Endothelial cell of umbilical vein (primary cell): ENCODE results near the gene CENPA. TPM values are rescaled to one million over a fixed set of nuclear protein-coding genes. Genes with fewer than 3 reads are reported as not detected.

Experiments used
- BruUV-seq: library from RNA; stranded (reverse); fragments of 400-500 nt; replicated peaks from 2 replicates; lab custom pipeline; 2021; lab: Mats Ljungman, UMichigan
- CTCF ChIA-PET: fragments of 300-600, 350-600 bp; sonication (Branson Sonifier 250); formaldehyde crosslinking; loops from one replicate; lab custom pipeline; 2021; ENCODE audit warnings: antibody characterized with exemption, inconsistent platforms; lab: Charles Lee
- POLR2A ChIA-PET: fragments of 300-600, 350-600 bp; sonication (Branson Sonifier 250); formaldehyde crosslinking; loops from one replicate; lab custom pipeline; 2021; ENCODE audit warnings: antibody characterized with exemption, inconsistent platforms; lab: Charles Lee
- DNase-seq: peaks from one replicate; pipeline ENCODE4 v3.0.0-alpha.2; 2011; ENCODE audit warnings: low read depth, low spot score
- FAIRE-seq: peaks from 2 replicates; lab custom pipeline; 2011; peaks lifted over from hg19 to GRCh38; lab: Jason Lieb, UNC
- H2AFZ ChIP-seq: 2 replicates; pipeline ENCODE4 v1.6.0; 2012; ENCODE audit warnings: low read depth, low read length, control low read depth, inconsistent platforms
- H3K27ac ChIP-seq: 2 replicates; pipeline ENCODE4 v1.5.1; 2011; ENCODE audit warnings: low read depth, mild to moderate bottlenecking, control low read depth, low read length, moderate library complexity; ENCODE audit not compliant: insufficient read depth
- H3K27me3 ChIP-seq, 2 experiments: 2 replicates each; pipeline versions ENCODE4 v1.6.0 to v1.6.1; 2011; ENCODE audit warnings: low read length in 2 of 2, mixed read lengths in 1 of 2; ENCODE audit not compliant: control insufficient read depth in 2 of 2, insufficient read depth in 2 of 2
- H3K36me3 ChIP-seq, 2 experiments: 2 replicates in 1 of 2; 3 replicates in 1 of 2; pipeline ENCODE4 v1.5.1; 2011; ENCODE audit warnings: low read length in 2 of 2, mild to moderate bottlenecking in 1 of 2, moderate library complexity in 1 of 2; ENCODE audit not compliant: control insufficient read depth in 2 of 2, insufficient read depth in 2 of 2; ENCODE audit errors: extremely low read depth in 1 of 2
- H3K4me1 ChIP-seq: 3 replicates; pipeline ENCODE4 v1.5.1; 2011; ENCODE audit warnings: mild to moderate bottlenecking, low read length; ENCODE audit not compliant: control insufficient read depth, insufficient read depth; ENCODE audit errors: extremely low read depth
- H3K4me2 ChIP-seq: 2 replicates; pipeline ENCODE4 v1.6.1; 2011; ENCODE audit warnings: low read length, control low read depth, mixed read lengths; ENCODE audit not compliant: insufficient read depth
- H3K4me3 ChIP-seq, 3 experiments: fragments of 200-600 bp in 1 of 3; sonication (generic), shearing (Covaris generic) in 1 of 3; replicated peaks in 1 of 3; 2 replicates each; pipeline ENCODE4 v1.5.1; 2011 to 2016; ENCODE audit warnings: control low read depth in 3 of 3, low read length in 3 of 3, mild to moderate bottlenecking in 2 of 3, inconsistent platforms in 1 of 3, low read depth in 1 of 3, moderate library complexity in 1 of 3; ENCODE audit not compliant: insufficient read depth in 1 of 3
- H3K79me2 ChIP-seq: 2 replicates; pipeline ENCODE4 v1.6.0; 2012; ENCODE audit warnings: low read length, inconsistent platforms; ENCODE audit not compliant: control insufficient read depth, insufficient read depth
- H3K9ac ChIP-seq: replicated peaks from 2 replicates; pipeline ENCODE3; 2011; ENCODE audit warnings: low read length, control low read depth; ENCODE audit not compliant: insufficient read depth; ENCODE audit errors: extremely low read depth
- H3K9me1 ChIP-seq: replicated peaks from 3 replicates; pipeline ENCODE4 v1.6.0; 2011; ENCODE audit warnings: mild to moderate bottlenecking, low read length; ENCODE audit not compliant: control insufficient read depth, insufficient read depth; ENCODE audit errors: extremely low read depth
- H3K9me3 ChIP-seq: replicated peaks from 2 replicates; pipeline ENCODE4 v1.5.1; 2012; ENCODE audit warnings: low read length, inconsistent platforms; ENCODE audit not compliant: control insufficient read depth, insufficient read depth
- H4K20me1 ChIP-seq: replicated peaks from 2 replicates; pipeline ENCODE3; 2011; ENCODE audit warnings: mild to moderate bottlenecking, low read length; ENCODE audit not compliant: control insufficient read depth, insufficient read depth; ENCODE audit errors: extremely low read depth
- EZH2 ChIP-seq: IDR thresholded peaks from 2 replicates; pipeline ENCODE4 v1.6.1; 2012; ENCODE audit warnings: borderline replicate concordance, low read depth, mild to moderate bottlenecking, moderate library complexity, low read length, inconsistent platforms; ENCODE audit not compliant: severe bottlenecking
- FOS ChIP-seq: IDR thresholded peaks from 2 replicates; pipeline ENCODE4 v1.6.1; 2011; ENCODE audit warnings: mild to moderate bottlenecking, low read length, moderate library complexity, borderline replicate concordance; ENCODE audit not compliant: insufficient read depth
- GATA2 ChIP-seq: IDR thresholded peaks from 2 replicates; pipeline ENCODE4 v1.7.0; 2011; ENCODE audit warnings: low read depth, mild to moderate bottlenecking, moderate library complexity, mixed read lengths, low read length; ENCODE audit not compliant: insufficient read length, insufficient read depth
- MAX ChIP-seq: IDR thresholded peaks from 2 replicates; pipeline ENCODE4 v1.6.1; 2011; ENCODE audit not compliant: insufficient read depth, insufficient read length
- MYC ChIP-seq: IDR thresholded peaks from one replicate; pipeline ENCODE4 v1.6.1; 2011; ENCODE audit warnings: mild to moderate bottlenecking, low read depth, low read length
- POLR2A ChIP-seq: IDR thresholded peaks from 2 replicates; pipeline ENCODE4 v1.6.1; 2012; ENCODE audit warnings: low read depth, mild to moderate bottlenecking, control low read depth, low read length
- POLR2AphosphoS5 ChIP-seq: IDR thresholded peaks from 2 replicates; pipeline ENCODE4 v1.6.1; 2012; ENCODE audit warnings: low read depth, mild to moderate bottlenecking, control low read depth, low read length, moderate library complexity; ENCODE audit not compliant: insufficient read depth
- dilution Hi-C: fragments of 300-500 bp; cut with MboI; formaldehyde crosslinking; loops from one replicate; pipeline ENCODE4 v1.15.0; 2019; ENCODE audit warnings: low sequenced_read_pairs; ENCODE audit not compliant: extremely low pct_ligation_motif_present
- intact Hi-C: fragments of 100-400 bp; cut with micrococcal nuclease; formaldehyde crosslinking; loops from one replicate; pipeline ENCODE4 v1.10.0; 2022
- polyA plus RNA-seq, 4 experiments: library from polyadenylated mRNA; depleted of rRNA in 3 of 4; stranded (reverse) in 3 of 4; unstranded in 1 of 4; fragments of >200 nt; gene quantifications; 2 replicates each; pipeline versions ENCODE4 v1.2.1 to v1.2.3, GENCODE V29; 2011 to 2012; ENCODE audit warnings: missing spikeins in 1 of 4
- total RNA-seq: library from RNA; stranded (reverse); gene quantifications from 2 replicates; pipeline ENCODE4 v1.2.3, GENCODE V29; 2021
- TF ChIP-seq, protein P1 (sequence below), 2 donors: IDR thresholded peaks; 1 replicate in 1 of 2; 2 replicates in 1 of 2; pipeline ENCODE4 v1.5.1; 2011; ENCODE audit warnings: low read length in 2 of 2, mild to moderate bottlenecking in 2 of 2, moderate library complexity in 2 of 2, control low read depth in 1 of 2, inconsistent platforms in 1 of 2, low read depth in 1 of 2; ENCODE audit not compliant: insufficient read depth in 1 of 2; ENCODE audit errors: extremely low read depth in 1 of 2

The CENPA gene
- total and polyA plus RNA-seq, 2 donors (not counting 3 experiments of a cell fraction or from before 2014, with no cell fraction given), result 22.0 to 33.1 TPM

- Histone ChIP-seq H3K9me1 (no peaks in the 10 kb centered on the region), H3K4me1 (no peaks in the 10 kb centered on the region), H2AFZ (no peak overlapping the region), H3K4me2 (no peak overlapping the region), H3K9ac (no peak overlapping the region), H3K4me3 (no peak overlapping the region), H3K9me3 (no peaks in the 10 kb centered on the region), H3K27me3 (peaks cover 0 to 9% of the 10 kb centered on the region in 2 experiments), H3K27ac (no peak overlapping the region), H3K36me3 (no peaks in the 10 kb centered on the region), H3K79me2 (no peaks in the 10 kb centered on the region), H4K20me1 (no peaks in the 10 kb centered on the region)
- dilution Hi-C loops, result no loop called here
- DNase-seq (no peak), FAIRE-seq (no peak)
- ChIA-PET POLR2A (no interaction called here), CTCF (interaction anchor here (0.8 to 1.5 kb wide), 2 partner anchors 9 to 25 kb away, joined by 3 to 4 read pairs; no protein-coding TSS in a partner anchor)
- TF ChIP-seq FOS (no peak), EZH2 (no peak), MAX (no peak), GATA2 (no peak), MYC (no peak), POLR2AphosphoS5 (no peak), POLR2A (no peak)
- TF ChIP-seq, protein P1, sequence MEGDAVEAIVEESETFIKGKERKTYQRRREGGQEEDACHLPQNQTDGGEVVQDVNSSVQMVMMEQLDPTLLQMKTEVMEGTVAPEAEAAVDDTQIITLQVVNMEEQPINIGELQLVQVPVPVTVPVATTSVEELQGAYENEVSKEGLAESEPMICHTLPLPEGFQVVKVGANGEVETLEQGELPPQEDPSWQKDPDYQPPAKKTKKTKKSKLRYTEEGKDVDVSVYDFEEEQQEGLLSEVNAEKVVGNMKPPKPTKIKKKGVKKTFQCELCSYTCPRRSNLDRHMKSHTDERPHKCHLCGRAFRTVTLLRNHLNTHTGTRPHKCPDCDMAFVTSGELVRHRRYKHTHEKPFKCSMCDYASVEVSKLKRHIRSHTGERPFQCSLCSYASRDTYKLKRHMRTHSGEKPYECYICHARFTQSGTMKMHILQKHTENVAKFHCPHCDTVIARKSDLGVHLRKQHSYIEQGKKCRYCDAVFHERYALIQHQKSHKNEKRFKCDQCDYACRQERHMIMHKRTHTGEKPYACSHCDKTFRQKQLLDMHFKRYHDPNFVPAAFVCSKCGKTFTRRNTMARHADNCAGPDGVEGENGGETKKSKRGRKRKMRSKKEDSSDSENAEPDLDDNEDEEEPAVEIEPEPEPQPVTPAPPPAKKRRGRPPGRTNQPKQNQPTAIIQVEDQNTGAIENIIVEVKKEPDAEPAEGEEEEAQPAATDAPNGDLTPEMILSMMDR (IDR thresholded peaks at IDR 0.05; ENCODE audit: extremely low read depth in 1 of 2, insufficient read depth in 1 of 2, low read depth in 1 of 2, low read length in 2 of 2), result no peak
- BruUV-seq, result no TSS peak
- intact Hi-C loops, result no loop called here
These were observed 35.1 kb downstream of the CENPA start for GRCh38 chr2:26820932-26821331.
